ENCODE results near the gene USP31. TPM values are rescaled to one million over a fixed set of nuclear protein-coding genes. Genes with fewer than 3 reads are reported as not detected.

Gene USP31
- total and polyA plus RNA-seq, 2 of the 13 experiments (the other 11 are each of a cell fraction or from before 2014, with no cell fraction given) = 22.5 to 23.3 TPM

- no peak for TF ChIP-seq PRDM15 (CRISPR knock-in tag; IDR thresholded peaks at IDR 0.05)
- peak; percentile 73 for TF ChIP-seq HNF4A (CRISPR knock-in tag; IDR thresholded peaks at IDR 0.05)
- TF ChIP-seq TERF1 (CRISPR knock-in tag; IDR thresholded peaks at IDR 0.05) = no peak
- TF ChIP-seq SSRP1 (CRISPR knock-in tag; IDR thresholded peaks at IDR 0.05) = no peak
- TF ChIP-seq CCDC6 (CRISPR knock-in tag; IDR thresholded peaks at IDR 0.05) = no peak
- TF ChIP-seq KDM2A (CRISPR knock-in tag; IDR thresholded peaks at IDR 0.05; ENCODE audit: borderline replicate concordance, low read depth) = peak; percentile 50; the same call in 1 of the 2 replicates
- peak; percentile 55; the same call in 1 of the 2 replicates for TF ChIP-seq ZBTB43 (CRISPR knock-in tag; conservative IDR thresholded peaks at IDR 0.05)
- TF ChIP-seq HNRNPUL1 (IDR thresholded peaks at IDR 0.05; ENCODE audit: low read depth, low read length) = no peak
- TF ChIP-seq ZNF776 (CRISPR knock-in tag; IDR thresholded peaks at IDR 0.05) = no peak
- peak; percentile 58 for TF ChIP-seq ARID5B (CRISPR knock-in tag; IDR thresholded peaks at IDR 0.05)
- TF ChIP-seq ERF (CRISPR knock-in tag; IDR thresholded peaks at IDR 0.05) = peak; percentile 18; the same call in 1 of the 2 replicates
- TF ChIP-seq CREB3 (CRISPR knock-in tag; IDR thresholded peaks at IDR 0.05) = no peak
- peak; percentile 81 for TF ChIP-seq SALL1 (CRISPR knock-in tag; IDR thresholded peaks at IDR 0.05)
- 0 out of 2 replicates have a peak, but pooled peaks have one; percentile 22 for TF ChIP-seq ZNF713 (CRISPR knock-in tag; IDR thresholded peaks at IDR 0.05)
- TF ChIP-seq ZNF547 (CRISPR knock-in tag; IDR thresholded peaks at IDR 0.05) = peak; percentile 62; the same call in 1 of the 2 replicates
- TF ChIP-seq GATAD2A (CRISPR knock-in tag; IDR thresholded peaks at IDR 0.05) = peak; percentile 73
Measured at GRCh38 chr16:23141959-23142740, 7.1 kb downstream of the USP31 start (continued).

Measured in HepG2 (cell line).